Activated naive CD4-positive, alpha-beta T cell treated with anti-CD3 and anti-CD28 coated beads, Interleukin-2, amount 50 U/mL, for 24 hours (primary cell): Measurements from ENCODE around the gene CERS4.
A peak's percentile ranks its signal among the peaks of the same experiment; 100 is the strongest.
"Not testable (repeated sequence)": the region's sequence is repeated elsewhere in the genome, so short reads cannot be mapped to it uniquely, and the experiment has no call there.

Experiments used
- H3K27ac Mint-ChIP-seq: one replicate; pipeline ENCODE4 v1.8.0; 2021; ENCODE audit warnings: mild to moderate bottlenecking, mixed read lengths
- H3K27me3 Mint-ChIP-seq: one replicate; pipeline ENCODE4 v1.8.0; 2021; ENCODE audit warnings: mixed read lengths
- H3K36me3 Mint-ChIP-seq: one replicate; pipeline ENCODE4 v1.8.0; 2021; ENCODE audit warnings: mixed read lengths
- H3K4me1 Mint-ChIP-seq: one replicate; pipeline ENCODE4 v1.8.0; 2021; ENCODE audit warnings: mixed read lengths
- H3K4me3 Mint-ChIP-seq: one replicate; pipeline ENCODE4 v1.8.0; 2021; ENCODE audit warnings: mild to moderate bottlenecking, mixed read lengths
- H3K9me3 Mint-ChIP-seq: one replicate; pipeline ENCODE4 v1.8.0; 2021; ENCODE audit warnings: mixed read lengths

Gene CERS4

DNA sequence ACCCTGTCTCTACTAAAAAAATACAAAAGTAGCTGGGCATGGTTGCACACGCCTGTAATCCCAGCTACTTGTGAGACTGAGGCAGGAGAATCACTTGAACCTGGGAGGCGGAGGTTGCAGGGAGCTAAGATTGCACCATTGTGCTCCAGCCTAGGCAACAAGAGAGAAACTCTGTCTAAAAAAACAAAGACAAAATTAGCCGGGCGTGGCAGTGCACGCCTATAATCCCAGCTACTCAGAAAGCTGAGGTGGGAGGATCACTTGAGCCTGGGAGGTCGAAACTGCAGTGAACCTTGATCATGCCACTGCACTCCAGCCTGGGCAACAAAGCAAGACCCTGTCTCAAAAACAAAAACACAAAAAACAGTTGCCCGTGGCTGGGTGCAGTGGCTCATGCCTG is 14.3 kb downstream of the CERS4 start:
- not testable (repeated sequence) for H3K4me1 Mint-ChIP-seq, H3K9me3 Mint-ChIP-seq, H3K4me3 Mint-ChIP-seq, H3K27me3 Mint-ChIP-seq, H3K27ac Mint-ChIP-seq, H3K36me3 Mint-ChIP-seq

- Mint-ChIP-seq H3K9me3 (no peaks in the 10 kb centered on the region), H3K27ac (no peak overlapping the region), H3K27me3 (no peaks in the 10 kb centered on the region), H3K36me3 (peaks cover 2% of the 10 kb centered on the region), H3K4me3 (no peak overlapping the region), H3K4me1 (no peaks in the 10 kb centered on the region)
Observed at GRCh38 chr19:8224394-8225145, 15.4 kb downstream of the CERS4 start.

- no peaks in the 10 kb centered on the region for H3K9me3 Mint-ChIP-seq
- H3K27ac Mint-ChIP-seq = no peak overlapping the region
- no peaks in the 10 kb centered on the region for H3K4me1 Mint-ChIP-seq
- H3K4me3 Mint-ChIP-seq = no peak overlapping the region
- H3K36me3 Mint-ChIP-seq = peaks cover 15% of the 10 kb centered on the region
- no peaks in the 10 kb centered on the region for H3K27me3 Mint-ChIP-seq
Observed at GRCh38 chr19:8231073-8231604, 22.0 kb downstream of the CERS4 start.

DNA sequence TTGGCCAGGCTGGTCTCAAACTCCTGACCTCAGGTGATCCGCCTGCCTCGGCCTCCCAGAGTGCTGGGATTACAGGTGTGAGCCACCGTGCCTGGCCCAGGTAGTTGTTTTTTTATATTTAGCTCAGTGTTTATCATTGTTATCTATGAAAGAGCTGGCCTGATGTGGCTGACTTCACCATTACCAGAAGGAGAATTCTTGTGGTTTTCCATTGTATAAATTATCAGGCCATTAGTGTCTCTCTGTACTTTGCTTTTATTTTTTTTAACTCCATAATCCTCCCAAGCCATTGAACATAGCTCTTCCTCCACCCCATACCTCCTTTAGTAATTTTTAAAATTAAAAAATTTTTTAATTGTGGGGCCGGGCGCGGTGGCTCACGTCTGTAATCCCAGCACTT is 24.2 kb downstream of the CERS4 start:
- Mint-ChIP-seq H3K9me3 (no peaks in the 10 kb centered on the region), H3K4me1 (no peaks in the 10 kb centered on the region), H3K4me3 (no peak overlapping the region), H3K36me3 (peaks cover 13% of the 10 kb centered on the region), H3K27ac (no peak overlapping the region), H3K27me3 (no peaks in the 10 kb centered on the region)

DNA sequence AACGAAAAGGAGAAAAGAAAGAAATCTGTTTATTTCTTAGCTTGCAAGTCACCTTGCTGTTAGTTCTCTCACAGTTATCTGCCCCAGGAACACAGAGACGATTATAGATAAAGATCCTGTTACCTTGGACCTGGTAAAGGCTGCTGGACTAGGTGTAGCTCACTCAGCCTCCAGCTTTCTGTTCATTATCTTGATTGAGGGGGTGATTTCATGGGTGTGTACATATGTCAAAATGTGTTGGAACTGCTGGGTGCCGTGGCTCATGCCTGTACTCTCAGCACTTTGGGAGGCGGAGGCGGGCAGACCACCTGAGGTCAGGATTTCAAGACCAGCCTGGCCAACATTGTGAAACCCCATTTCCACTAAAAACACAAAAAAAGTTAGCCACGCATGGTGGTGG is 27.9 kb downstream of the CERS4 start:
- no peaks in the 10 kb centered on the region for H3K27me3 Mint-ChIP-seq
- H3K9me3 Mint-ChIP-seq = no peaks in the 10 kb centered on the region
- H3K4me1 Mint-ChIP-seq = peaks cover 11% of the 10 kb centered on the region
- H3K4me3 Mint-ChIP-seq = no peak overlapping the region
- no peak overlapping the region for H3K27ac Mint-ChIP-seq
- H3K36me3 Mint-ChIP-seq = peaks cover under 1% of the 10 kb centered on the region

GRCh38 chr19:8238251-8238650 is 29.1 kb downstream of the CERS4 start:
- no peak overlapping the region for H3K4me3 Mint-ChIP-seq
- no peaks in the 10 kb centered on the region for H3K27me3 Mint-ChIP-seq
- no peak overlapping the region for H3K27ac Mint-ChIP-seq
- no peaks in the 10 kb centered on the region for H3K9me3 Mint-ChIP-seq
- peaks cover 5% of the 10 kb centered on the region for H3K36me3 Mint-ChIP-seq
- peaks cover 11% of the 10 kb centered on the region for H3K4me1 Mint-ChIP-seq

DNA sequence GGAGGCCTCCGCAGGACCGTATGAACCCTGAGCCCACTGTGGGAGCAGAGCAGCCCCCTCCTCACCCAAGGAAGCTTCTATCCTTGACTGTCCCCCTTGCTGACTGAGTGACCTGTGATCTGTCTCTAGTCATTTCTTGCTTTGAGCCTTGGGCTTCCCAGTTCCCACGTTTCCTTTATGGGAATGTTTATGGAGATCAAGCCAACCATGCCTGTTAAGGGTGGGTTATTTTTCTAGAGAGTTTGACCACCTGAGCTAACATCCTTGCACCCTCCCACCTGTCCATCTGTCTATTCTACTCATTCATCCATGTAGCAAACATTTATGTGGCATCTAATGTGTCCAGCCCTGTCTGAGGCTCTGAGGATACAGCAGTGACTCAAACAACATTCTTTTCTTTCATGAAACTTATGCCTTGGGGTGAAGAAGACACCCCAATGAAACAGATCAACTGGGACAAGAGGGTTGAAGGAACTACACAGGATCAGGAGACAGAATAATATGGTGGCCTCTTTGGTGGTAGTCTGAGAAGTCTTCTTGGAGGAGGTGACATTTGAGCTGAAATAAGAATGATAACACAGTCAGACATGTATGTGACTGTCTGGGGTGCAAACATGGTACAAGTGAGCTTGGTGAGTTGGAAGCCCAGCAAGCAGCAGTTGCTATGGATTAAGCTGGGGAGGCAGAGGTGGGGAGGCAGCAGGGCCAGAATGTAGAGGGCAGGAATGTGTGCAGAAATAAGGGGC is 30.5 kb downstream of the CERS4 start:
- H3K4me1 Mint-ChIP-seq = peaks cover 15% of the 10 kb centered on the region
- peaks cover 6% of the 10 kb centered on the region for H3K36me3 Mint-ChIP-seq
- H3K4me3 Mint-ChIP-seq = no peak overlapping the region
- peak overlapping the region; percentile 73 for H3K27ac Mint-ChIP-seq
- H3K9me3 Mint-ChIP-seq = no peaks in the 10 kb centered on the region
- no peaks in the 10 kb centered on the region for H3K27me3 Mint-ChIP-seq

GRCh38 chr19:8240274-8241229 is 31.4 kb downstream of the CERS4 start:
- peaks cover 6% of the 10 kb centered on the region for H3K36me3 Mint-ChIP-seq
- no peaks in the 10 kb centered on the region for H3K27me3 Mint-ChIP-seq
- H3K4me3 Mint-ChIP-seq = no peak overlapping the region
- peaks cover 15% of the 10 kb centered on the region for H3K4me1 Mint-ChIP-seq
- H3K27ac Mint-ChIP-seq = peak overlapping the region; percentile 73
- no peaks in the 10 kb centered on the region for H3K9me3 Mint-ChIP-seq

DNA sequence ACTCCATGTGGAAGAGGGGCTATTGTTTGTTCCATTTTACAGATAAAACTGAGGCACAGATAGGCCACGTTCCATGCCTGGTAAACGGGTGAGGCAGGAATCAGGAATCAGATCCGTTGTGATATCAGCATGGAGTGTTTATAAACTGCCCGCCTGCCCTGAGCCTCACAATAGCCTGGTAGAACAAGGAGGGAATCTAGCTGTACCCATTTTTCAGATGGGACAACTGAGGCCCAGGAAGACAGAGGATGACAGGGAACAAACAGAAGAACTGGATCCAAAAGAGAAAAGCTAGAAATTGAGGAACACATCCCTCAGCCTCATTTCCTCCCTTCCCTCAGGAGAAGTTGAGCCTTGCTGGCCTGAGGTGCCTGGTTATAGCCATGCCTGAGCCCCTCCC is 32.5 kb downstream of the CERS4 start:
- no peaks in the 10 kb centered on the region for H3K27me3 Mint-ChIP-seq
- H3K27ac Mint-ChIP-seq = no peak overlapping the region
- H3K4me1 Mint-ChIP-seq = peaks cover 15% of the 10 kb centered on the region
- H3K9me3 Mint-ChIP-seq = no peaks in the 10 kb centered on the region
- H3K4me3 Mint-ChIP-seq = no peak overlapping the region
- peaks cover 6% of the 10 kb centered on the region for H3K36me3 Mint-ChIP-seq

DNA sequence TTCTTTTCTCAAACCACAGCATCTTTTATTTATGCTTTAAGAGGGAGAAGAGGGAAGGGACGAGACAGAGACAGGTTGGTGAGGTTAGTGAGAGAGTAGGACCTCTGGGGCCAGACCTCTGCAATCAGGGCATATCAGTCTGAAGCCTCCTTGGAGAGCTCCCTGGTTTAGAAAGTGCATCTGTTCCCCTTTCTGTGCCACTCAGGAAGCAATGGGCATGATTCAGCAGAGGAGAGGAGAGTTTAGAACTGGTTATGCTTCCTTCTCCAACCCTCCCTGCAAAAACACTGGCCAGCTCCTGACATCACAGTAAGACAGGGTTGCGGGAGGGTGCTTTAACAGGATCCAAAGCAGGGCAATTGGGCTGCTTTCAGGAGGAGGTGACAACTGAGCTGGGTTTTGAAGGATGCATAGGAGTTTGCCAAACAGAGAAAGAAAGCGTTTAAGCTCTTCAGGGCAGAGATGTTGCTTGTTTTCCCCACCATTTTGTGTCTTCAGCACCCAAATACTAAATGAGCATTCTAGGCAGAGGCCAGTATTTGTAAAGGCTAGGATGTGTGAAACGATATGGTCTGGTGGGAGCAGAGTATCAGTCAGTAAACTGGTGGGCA is 33.1 kb downstream of the CERS4 start:
- Mint-ChIP-seq H3K27ac (no peak overlapping the region), H3K9me3 (no peaks in the 10 kb centered on the region), H3K4me1 (peaks cover 15% of the 10 kb centered on the region), H3K4me3 (no peak overlapping the region), H3K27me3 (no peaks in the 10 kb centered on the region), H3K36me3 (peaks cover 6% of the 10 kb centered on the region)

DNA sequence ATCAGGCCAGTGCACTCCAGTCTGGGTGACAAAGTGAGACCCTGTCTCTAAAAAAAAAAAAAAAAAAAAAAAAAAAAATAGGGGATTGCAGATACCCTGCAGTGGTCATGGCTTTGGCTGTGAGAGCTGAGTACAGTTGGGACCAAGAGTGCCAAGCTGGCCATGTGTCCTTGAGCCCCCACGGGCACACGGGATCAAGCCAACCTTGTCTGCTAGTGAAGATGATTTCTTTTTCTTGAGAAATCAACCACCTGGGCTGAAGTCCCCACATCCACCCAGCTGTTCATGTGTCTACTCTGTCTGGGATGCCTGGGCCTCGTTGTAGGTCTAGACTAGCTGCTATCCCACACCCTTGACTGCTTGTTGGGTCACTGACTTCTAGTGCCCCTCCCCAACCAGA is 34.0 kb downstream of the CERS4 start:
- H3K36me3 Mint-ChIP-seq = peaks cover 9% of the 10 kb centered on the region
- no peak overlapping the region for H3K27ac Mint-ChIP-seq
- peaks cover 15% of the 10 kb centered on the region for H3K4me1 Mint-ChIP-seq
- H3K27me3 Mint-ChIP-seq = no peaks in the 10 kb centered on the region
- H3K4me3 Mint-ChIP-seq = no peak overlapping the region
- no peaks in the 10 kb centered on the region for H3K9me3 Mint-ChIP-seq

DNA sequence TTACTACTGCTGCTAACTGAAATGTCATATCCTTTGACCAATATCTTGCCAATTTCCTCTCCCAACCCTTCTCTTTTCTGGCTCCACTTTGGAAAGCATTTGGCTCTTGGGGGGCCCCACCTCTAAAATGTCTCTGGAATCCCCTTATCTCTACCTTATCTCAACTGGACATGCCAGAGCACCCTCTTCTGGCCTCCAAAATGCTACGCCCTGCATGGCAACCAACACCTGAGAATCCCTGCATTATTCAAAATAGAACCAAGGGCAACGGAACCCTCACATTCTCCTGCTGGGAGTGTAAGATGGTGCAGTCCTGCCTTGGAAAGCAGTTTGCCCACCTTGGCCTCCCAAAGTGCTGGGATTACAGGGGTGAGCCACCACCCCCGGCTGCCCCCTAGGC is 35.3 kb downstream of the CERS4 start:
- Mint-ChIP-seq H3K27ac (no peak overlapping the region), H3K27me3 (no peaks in the 10 kb centered on the region), H3K4me3 (no peak overlapping the region), H3K36me3 (peaks cover 12% of the 10 kb centered on the region), H3K4me1 (peaks cover 15% of the 10 kb centered on the region), H3K9me3 (no peaks in the 10 kb centered on the region)

DNA sequence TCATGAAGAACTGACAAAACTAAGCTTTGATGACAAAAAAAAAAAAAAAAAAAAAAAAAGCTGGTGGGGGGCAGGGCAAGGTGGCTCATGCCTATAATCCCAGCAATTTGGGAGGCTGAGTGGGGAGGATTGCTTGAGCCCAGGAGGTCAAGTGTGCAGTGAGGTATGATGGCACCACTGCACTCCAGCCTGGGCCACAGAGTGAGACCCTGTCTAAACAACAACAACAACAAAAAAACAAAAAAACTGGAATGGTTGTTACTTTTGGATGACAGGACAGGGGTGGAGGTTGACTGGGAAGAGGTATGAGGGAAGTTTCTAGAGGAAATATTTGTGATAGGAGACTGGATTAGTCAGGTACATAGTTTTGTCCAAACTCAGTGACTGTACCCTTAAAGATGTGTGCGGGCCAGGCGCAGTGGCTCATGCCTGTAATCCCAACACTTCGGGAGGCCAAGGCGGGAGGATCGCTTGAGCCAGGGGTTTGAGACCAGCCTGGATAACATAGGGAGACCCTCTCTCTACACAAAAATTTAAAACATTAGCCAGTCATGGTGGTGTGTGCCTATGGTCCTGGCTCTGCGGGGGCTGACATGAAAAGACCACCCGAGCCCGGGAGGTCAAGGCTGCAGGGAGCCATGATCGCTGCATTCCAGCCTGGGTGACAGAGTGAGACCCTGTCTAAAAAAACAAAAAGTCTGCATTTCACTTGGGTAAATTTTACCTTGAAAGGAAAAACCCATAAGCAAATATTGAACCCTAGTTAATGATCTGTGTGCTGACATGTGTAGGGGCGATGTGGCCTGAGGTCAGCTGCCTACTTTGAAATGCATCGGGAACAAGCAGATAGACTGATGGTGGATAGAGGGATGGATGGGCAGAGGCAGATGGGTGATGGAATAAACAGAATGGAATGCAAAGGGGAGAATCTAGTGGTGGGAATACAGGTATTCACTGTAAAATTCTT is 37.0 kb downstream of the CERS4 start:
- Mint-ChIP-seq H3K27ac (peak overlapping the region; percentile 72), H3K27me3 (no peaks in the 10 kb centered on the region), H3K36me3 (peaks cover 12% of the 10 kb centered on the region), H3K4me3 (no peak overlapping the region), H3K9me3 (no peaks in the 10 kb centered on the region), H3K4me1 (peaks cover 4% of the 10 kb centered on the region)

GRCh38 chr19:8247129-8247890 is 38.1 kb downstream of the CERS4 start:
- H3K27ac Mint-ChIP-seq, H3K27me3 Mint-ChIP-seq, H3K9me3 Mint-ChIP-seq, H3K4me3 Mint-ChIP-seq, H3K4me1 Mint-ChIP-seq: not testable (repeated sequence)
- peaks cover 11% of the 10 kb centered on the region for H3K36me3 Mint-ChIP-seq
